HG02678 (cell line): Measurements from ENCODE around the gene RAD51B.

Experiments used
- ATAC-seq: cut with Tn5 transposase; IDR thresholded peaks from one replicate; pipeline ENCODE4 v1.9.1; 2021; ENCODE audit warnings: mild to moderate bottlenecking, moderate library complexity; ENCODE audit not compliant: unreplicated experiment

The RAD51B gene

DNA sequence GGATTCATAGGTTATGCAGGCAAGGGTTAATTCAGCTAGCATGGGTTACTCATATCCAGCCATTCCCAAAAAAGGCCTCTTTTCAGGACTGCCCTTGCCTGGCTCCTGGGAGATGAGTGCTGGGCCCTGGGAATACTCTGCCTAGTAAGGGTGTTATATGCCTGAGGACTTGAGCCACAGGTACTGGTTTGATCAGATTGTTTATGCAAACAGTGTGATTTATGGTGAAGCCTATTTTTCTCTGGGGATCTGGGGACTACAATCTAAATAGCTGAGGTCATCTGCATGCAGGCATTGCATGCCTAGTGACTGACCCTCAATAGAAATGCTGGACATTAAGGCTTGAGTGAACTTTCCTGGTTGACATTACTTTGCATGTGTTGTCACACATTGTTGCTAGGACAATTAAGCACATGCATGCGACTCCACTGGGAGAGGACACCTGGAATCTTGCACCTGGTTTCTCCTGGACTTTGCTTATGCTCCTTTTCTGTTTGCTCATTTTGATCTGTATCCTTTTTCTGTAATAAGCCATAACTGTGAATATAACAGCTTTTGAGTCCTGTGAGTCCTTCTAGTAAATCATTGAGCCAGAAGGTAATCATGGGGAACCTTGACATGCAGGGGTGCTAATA lies 73.0 kb downstream of the RAD51B start:
- ATAC-seq: no peak

- ATAC-seq: no peak
These were observed 80.7 kb downstream of the RAD51B start for GRCh38 chr14:67900231-67900630.

DNA sequence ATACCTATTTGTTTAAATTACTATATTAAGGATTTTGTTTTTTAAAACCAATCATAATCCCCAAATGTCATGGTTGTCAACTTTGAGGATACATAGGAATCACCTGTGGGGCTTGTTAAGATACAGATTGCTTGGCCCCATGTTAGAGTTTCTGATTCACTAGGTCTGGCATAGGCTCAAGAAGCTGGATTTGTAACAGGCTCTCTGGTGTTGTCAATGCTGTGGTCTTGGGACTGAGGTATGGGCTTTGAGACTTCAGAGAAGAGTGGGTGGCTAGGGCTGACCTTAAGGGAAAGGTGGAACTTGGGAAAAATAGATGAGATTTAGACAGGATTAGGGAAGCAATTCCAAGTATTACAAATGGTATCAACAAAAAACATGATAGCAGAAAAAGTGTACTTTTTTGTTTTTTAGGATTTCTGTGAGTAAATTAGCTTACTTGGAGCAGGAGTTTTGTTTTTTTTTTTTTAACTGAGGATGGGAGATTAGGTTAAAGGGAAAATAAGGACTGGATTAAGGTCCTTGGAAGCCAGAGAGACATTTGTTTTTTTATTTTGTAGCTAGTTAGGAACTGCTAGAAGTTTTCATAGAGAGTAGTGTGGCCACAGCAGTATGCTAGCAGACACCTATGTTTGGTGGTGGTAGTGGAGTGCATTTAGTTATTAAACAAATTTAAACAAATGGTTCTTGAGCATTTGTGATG lies 88.6 kb downstream of the RAD51B start:
- no peak for ATAC-seq

- no peak for ATAC-seq
These were observed 92.0 kb downstream of the RAD51B start for GRCh38 chr14:67911562-67911961.

- ATAC-seq: no peak
These were observed 96.9 kb downstream of the RAD51B start for GRCh38 chr14:67916430-67916829.

GRCh38 chr14:67917006-67917405 lies 97.4 kb downstream of the RAD51B start:
- no peak for ATAC-seq

GRCh38 chr14:67918838-67919237 lies 99.3 kb downstream of the RAD51B start:
- ATAC-seq: no peak

DNA sequence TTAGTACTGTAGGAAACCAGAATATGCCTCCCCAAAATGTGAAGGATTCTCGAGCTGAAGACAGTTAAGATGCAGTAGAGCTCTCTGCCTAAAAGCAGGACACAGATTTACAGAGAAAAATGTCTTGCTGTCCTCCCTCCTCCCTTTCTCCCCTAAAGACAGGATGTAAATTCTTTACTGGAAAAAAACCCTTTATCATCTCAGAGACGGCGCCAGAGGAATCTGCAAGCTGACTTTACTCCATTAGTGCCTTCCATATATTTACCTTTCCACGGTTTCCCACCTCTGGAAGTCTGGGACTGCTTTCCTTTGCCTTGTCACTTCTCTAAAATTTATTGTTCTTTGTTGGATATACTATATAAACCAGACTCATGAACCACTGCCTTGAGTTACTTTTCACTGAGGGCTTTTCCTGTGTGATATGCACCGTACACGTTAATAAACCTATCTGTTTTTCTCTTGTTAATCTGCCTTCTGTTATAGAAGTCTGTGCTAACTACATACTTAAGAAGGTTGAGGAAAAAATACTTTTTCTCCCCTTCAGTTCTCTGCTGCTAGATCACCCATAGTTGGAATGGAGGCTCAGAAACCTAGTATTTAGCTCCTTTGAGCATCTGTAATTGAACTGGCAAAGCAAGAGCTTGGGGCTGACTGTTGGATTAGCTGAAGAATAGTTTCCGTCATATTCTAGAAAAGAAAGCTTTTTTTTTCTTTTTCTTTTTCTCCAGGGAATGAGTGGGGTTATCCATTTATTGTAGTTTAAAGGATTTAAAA lies 99.9 kb downstream of the RAD51B start:
- ATAC-seq: no peak

- ATAC-seq: no peak
These were observed 107.2 kb downstream of the RAD51B start for GRCh38 chr14:67926821-67927220.

DNA sequence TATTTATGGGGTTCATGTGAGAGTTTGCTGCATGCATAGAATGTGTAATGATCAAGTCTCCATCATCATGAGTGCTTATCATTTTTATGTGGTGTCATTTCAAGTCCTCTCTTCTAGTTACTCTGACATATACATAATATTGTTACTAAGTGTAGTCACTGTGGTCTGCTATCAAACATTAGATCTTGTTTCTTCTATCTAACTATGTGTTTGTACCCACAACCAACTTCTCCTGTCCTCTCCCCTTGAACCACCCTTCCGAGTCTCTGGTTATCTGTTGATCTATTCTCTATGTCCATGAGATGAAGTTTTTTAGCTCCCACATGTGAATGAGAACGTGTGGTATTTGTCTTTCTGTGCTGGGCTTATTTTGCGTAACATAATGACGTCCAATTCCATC lies 107.7 kb downstream of the RAD51B start:
- no peak for ATAC-seq

DNA sequence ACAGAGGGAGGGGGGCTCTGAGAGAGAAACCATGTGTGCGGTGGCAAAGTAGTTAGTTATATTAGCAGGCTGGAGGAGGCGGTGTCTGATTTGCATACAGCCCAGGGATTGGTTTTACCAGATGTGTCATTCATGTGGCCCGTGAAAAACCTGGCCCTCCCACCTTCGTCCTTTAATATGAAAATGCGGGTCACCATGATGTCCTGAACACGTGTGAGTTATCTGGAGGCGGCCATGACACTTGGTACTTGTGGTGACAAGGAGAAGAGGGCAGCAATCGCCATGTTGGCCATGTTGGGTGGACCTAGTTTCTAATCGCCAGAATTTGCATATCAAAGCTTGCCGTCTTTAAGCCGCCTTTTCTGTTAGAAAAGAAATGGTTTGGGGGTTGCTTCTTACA lies 108.8 kb downstream of the RAD51B start:
- ATAC-seq: no peak

DNA sequence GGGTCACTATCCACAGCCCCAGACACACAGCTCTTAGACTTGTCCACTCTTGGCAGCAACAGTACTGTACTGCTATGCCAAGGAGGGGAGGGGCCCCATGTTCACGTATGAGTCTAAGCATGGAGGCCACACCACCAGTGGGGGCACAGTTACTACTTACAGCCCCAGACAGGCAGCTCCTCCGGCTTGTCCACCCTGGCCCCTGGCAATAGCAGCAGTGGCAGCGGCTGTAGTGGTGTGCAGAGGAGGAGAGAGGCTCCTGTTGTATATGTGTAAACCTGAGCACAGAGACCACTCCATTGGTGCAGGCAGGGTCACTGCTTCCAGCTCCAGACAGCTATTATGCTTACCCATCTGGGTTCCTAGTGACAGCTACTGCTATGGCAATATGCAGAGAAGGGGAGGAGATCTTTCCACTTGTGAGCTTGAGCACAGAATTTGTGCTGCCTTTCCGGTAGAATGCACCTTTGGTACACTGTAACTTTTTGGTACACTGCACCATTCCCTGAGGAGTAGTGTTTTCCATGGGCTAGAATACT lies 113.2 kb downstream of the RAD51B start:
- no peak for ATAC-seq

GRCh38 chr14:67933266-67933665 lies 113.7 kb downstream of the RAD51B start:
- ATAC-seq: no peak

DNA sequence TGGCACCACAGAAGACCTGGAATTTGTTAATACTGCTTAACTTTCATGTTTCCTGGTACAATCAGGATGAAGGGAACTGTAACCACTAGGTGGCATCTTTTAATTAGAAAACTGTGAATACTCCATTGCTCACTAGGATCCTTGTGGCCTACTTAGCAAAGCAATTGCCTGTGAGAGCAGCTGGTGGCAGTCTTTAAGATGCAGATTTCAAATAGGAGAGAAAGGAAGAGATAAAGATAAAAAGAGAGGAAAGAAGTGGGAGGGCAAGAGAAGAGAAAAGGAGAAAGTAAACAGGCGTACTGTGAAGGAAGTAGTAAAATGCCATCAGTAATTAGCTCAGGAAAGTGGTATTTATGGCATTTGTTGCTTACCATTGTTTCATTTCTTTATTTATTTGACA lies 114.5 kb downstream of the RAD51B start:
- ATAC-seq: no peak

- no peak for ATAC-seq
These were observed 115.3 kb downstream of the RAD51B start for GRCh38 chr14:67934862-67935261.

DNA sequence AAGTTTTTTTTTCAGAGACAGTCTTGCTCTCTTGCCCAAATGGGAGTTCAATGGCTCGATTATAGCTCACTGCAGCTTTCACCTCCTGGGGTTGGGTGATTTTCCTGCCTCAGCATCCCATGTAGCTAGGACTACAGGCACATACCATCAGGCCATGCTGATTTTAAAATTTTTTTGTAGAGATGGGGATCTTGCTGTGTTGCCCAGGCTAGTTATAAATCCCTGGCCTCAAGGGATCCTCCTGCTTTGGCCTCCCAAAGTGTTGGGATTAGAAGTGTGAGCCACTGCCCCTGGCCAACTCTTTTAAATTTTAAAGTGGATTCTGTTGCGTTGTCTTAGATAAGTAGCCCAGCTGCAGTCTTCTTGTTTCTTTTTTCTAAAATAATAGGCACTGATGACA lies 115.8 kb downstream of the RAD51B start:
- ATAC-seq: no peak

- no peak for ATAC-seq
These were observed 118.5 kb downstream of the RAD51B start for GRCh38 chr14:67938071-67938470.

- no peak for ATAC-seq
These were observed 121.2 kb downstream of the RAD51B start for GRCh38 chr14:67940486-67941455.

GRCh38 chr14:67941456-67942018 lies 122.0 kb downstream of the RAD51B start:
- no peak for ATAC-seq

- no peak for ATAC-seq
These were observed 122.6 kb downstream of the RAD51B start for GRCh38 chr14:67942080-67942710.
